ACHN (cell line): ENCODE data around the gene ARHGAP26.

ENCODE experiments used
- DNase-seq: peaks from one replicate; pipeline ENCODE4 v3.0.0-alpha.2; 2015
- in situ Hi-C: cut with HindIII; loops from 2 replicates; pipeline ENCODE4 v1.10.0; 2017; ENCODE audit warnings: low sequenced_read_pairs, low pct_ligation_motif_present, low pct_unique_long_range_greater_than_20kb

The ARHGAP26 gene

DNA sequence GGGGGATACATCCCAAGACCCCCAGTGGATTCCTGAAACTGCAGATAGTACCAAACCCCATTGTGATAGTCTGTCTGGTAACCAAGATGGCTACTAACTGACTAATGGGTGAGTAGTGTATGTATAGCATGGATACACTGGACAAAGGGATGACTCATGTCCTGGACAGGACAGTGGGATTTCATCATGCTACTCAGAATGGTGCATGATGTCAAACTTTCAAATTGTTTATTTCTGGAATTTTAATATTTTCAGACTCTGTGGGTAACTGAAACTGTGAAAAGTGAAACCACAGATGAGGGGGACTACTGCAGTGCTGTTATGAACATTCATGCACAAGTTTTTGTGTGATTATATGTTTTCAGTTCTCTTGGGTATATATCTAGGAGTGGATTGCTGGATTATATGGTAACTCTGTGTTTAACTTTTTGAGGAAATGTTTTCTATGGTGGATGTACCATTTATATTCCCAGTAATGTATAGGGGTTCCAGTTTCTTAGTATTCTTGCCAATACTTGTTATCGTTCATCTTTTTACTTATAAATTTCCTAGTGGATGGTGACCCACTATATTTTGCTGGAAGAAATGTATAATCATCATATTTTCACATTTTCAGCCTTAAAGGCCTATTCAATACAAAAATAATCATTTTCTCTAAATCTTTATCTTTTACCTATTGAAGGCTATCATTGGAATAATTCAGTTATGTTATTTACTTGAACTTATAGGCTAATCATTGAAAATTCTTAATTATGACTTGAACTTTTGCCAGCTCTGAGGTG, 492.4 kb downstream of the ARHGAP26 start:
- in situ Hi-C loops, result no loop called here
- peak; percentile 26 for DNase-seq

- in situ Hi-C loops, result no loop called here
- DNase-seq, result no peak
These were observed 493.2 kb downstream of the ARHGAP26 start for GRCh38 chr5:143263272-143263810.

- in situ Hi-C loops, result no loop called here
- no peak for DNase-seq
These were observed 495.8 kb downstream of the ARHGAP26 start for GRCh38 chr5:143265995-143266394.

DNA sequence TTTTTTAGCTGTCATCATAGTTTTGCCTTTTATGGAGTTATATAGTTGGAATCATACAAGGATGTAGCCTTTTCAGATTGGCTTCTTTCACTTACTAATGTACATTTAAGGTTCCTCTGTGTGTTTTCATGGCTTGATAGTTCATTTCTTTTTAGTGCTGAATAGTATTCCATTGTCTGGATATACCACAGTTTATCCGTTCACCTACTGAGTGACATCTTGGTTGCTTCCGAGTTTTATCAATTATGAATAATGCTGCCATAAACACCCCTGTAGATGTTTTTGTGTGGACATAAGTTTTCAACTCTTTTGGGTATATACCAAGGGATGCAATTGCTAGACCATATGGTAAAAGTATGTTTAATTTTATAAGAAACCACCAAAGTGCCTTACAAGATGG, 497.0 kb downstream of the ARHGAP26 start:
- in situ Hi-C loops, result no loop called here
- no peak for DNase-seq

- in situ Hi-C loops, result no loop called here
- DNase-seq, result no peak
These were observed 498.2 kb downstream of the ARHGAP26 start for GRCh38 chr5:143268388-143268787.

DNA sequence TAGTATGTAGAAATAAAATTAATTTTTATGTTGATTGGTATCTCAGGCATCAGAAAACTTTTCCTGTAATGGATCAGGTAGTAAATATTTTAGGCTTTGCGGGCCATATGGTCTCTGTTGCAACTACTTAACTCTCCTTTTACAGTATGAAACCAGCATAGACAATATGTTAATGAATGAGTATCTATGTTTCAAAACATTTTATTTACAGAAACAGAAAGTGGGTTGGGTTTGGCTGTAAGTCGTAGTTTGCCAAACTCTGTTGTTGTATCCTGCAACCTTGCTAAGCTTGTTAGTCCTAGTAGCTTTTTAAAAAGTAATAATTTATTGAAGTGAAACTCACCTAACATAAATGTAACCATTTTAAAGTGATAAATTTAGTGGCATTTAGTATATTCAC, 501.3 kb downstream of the ARHGAP26 start:
- in situ Hi-C loops, result no loop called here
- DNase-seq, result no peak

- no peak for DNase-seq
- in situ Hi-C loops, result no loop called here
These were observed 504.8 kb downstream of the ARHGAP26 start for GRCh38 chr5:143274952-143275351.

DNA sequence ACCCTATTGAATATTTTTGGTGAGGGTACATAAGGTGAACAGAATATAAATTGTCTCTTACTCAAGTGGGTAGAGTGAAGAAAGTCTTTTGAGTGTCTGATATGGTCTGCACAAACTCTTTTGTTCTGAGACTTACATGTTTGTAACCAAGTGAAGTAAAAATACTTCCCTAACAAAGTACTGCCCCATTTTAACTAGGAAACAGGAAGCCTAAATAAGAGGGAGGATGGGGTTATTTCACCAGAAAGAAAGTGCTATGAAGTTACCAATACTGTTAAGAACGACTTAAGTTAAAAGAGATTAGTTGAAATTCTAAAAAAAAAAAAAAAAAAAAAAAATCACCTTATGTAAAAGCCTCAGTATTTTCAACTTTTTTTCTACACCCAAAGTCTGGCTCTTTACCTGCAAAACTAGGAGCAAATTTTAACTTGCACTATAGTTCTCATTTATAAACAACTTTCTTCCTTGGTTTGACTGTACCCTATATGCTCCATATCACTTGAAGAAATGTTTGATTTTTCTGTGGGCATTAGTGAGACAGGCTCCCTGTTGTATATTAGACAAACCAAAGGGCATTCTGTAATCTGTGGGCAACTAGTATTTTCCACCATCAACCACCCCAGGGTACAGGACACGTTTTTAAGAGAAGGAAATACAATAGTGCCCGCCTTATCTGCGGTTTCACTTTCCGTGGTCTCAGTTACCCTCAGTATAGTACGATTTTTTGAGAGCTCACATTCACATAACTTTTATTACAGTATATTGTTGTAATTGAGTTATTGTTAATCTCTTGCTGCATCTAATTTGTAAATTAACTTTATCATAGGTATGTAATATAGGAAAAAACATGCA, 505.6 kb downstream of the ARHGAP26 start:
- in situ Hi-C loops, result no loop called here

DNA sequence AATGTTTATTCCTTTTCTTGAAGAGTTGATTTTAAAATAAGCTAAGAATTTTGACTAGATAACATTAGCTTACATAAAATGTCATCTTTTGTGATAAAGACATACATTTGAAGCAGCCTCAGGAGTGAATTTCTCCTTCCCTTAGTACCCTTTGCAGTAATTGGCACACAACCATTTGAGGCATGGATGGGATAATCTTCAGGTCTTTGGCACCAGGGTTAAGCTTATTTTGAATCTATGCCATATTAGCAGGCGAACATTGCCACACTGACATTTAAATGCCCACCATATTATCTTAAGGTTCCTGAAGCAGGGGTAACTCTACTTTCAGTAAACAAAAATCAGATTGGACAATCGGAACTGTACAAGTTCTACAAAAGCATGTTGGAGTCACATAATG, 507.4 kb downstream of the ARHGAP26 start:
- in situ Hi-C loops, result no loop called here
- DNase-seq, result no peak

More for the DNA sequence above, 505.6 kb downstream of the ARHGAP26 start:
- DNase-seq, result no peak
